ENCODE data around the gene FLOT1.
A peak's percentile ranks its signal among the peaks of the same experiment; 100 is the strongest.

Gene FLOT1

GRCh38 chr6:30775104-30775503, 32.6 kb upstream of the FLOT1 start:
- no peak overlapping the region for H2BK12ac ChIP-seq (ENCODE audit: low read length)
- H2BK15ac ChIP-seq (ENCODE audit: low read length) = no peak overlapping the region
- H3K9me3 ChIP-seq (replicated peaks in 1 of 2; ENCODE audit: control insufficient read depth in 2 of 2, insufficient read depth in 1 of 2, low read depth in 1 of 2, low read length in 2 of 2) = no peaks in the 10 kb centered on the region
- H4K8ac ChIP-seq (ENCODE audit: low read depth, low read length) = no peak overlapping the region
- H3K27ac ChIP-seq (replicated peaks; ENCODE audit: low read length) = no peak overlapping the region
- H3K79me1 ChIP-seq (ENCODE audit: low read depth, low read length) = no peaks in the 10 kb centered on the region
- no peaks in the 10 kb centered on the region for H3K36me3 ChIP-seq (replicated peaks in 1 of 2; ENCODE audit: control insufficient read depth in 2 of 2, insufficient read depth in 2 of 2, low read length in 2 of 2)
- H3K4ac ChIP-seq (ENCODE audit: low read length) = no peak overlapping the region
- no peak overlapping the region for H2AFZ ChIP-seq (ENCODE audit: low read length)
- no peak overlapping the region for H3K4me3 ChIP-seq (ENCODE audit: low read length in 2 of 2)
- no peak overlapping the region for H2AK5ac ChIP-seq (ENCODE audit: low read depth, low read length)
- no peak overlapping the region for H4K91ac ChIP-seq (ENCODE audit: low read depth, low read length, poor library complexity)
- WGBS, 2 donors (ENCODE audit: extremely low coverage in 2 of 2, insufficient read length in 2 of 2, insufficient replicate concordance in 1 of 2) = no CpG with 5 or more reads among the region's 2 CpGs
- no peak overlapping the region for H2BK5ac ChIP-seq (ENCODE audit: low read length)
- DNase-seq (ENCODE audit: low spot score) = no peak
- no peak overlapping the region for H3K18ac ChIP-seq (ENCODE audit: low read length)
- no peak overlapping the region for H3K4me2 ChIP-seq (ENCODE audit: insufficient read depth, low read length, poor library complexity, severe bottlenecking)
- no peaks in the 10 kb centered on the region for H3K27me3 ChIP-seq (ENCODE audit: control insufficient read depth in 3 of 3, insufficient read depth in 3 of 3, low read depth in 1 of 3, low read length in 3 of 3)
- no peak overlapping the region for H3K14ac ChIP-seq (ENCODE audit: low read length)
- no peak overlapping the region for H3K23ac ChIP-seq (ENCODE audit: low read depth, low read length, poor library complexity)
- no peak overlapping the region for H3K9ac ChIP-seq (ENCODE audit: low read depth, low read length, poor library complexity)
- peaks cover 0 to 5% of the 10 kb centered on the region in 2 donors for H3K4me1 ChIP-seq (ENCODE audit: control insufficient read depth in 2 of 2, insufficient read depth in 1 of 2, low read depth in 1 of 2, low read length in 2 of 2)
- no peak overlapping the region for H2BK120ac ChIP-seq (ENCODE audit: low read depth, low read length)

GRCh38 chr6:30774701-30775100, 32.2 kb upstream of the FLOT1 start:
- H2AFZ ChIP-seq (ENCODE audit: low read length) = no peak overlapping the region
- WGBS, 2 donors (ENCODE audit: extremely low coverage in 2 of 2, insufficient read length in 2 of 2, insufficient replicate concordance in 1 of 2) = no CpG with 5 or more reads among the region's 8 CpGs
- no peaks in the 10 kb centered on the region for H3K36me3 ChIP-seq (replicated peaks in 1 of 2; ENCODE audit: control insufficient read depth in 2 of 2, insufficient read depth in 2 of 2, low read length in 2 of 2)

GRCh38 chr6:30770592-30770991, 28.1 kb upstream of the FLOT1 start:
- Histone ChIP-seq H4K8ac (ENCODE audit: low read depth, low read length) (no peak overlapping the region), H3K79me1 (ENCODE audit: low read depth, low read length) (no peaks in the 10 kb centered on the region), H2BK5ac (ENCODE audit: low read length) (no peak overlapping the region), H3K23ac (ENCODE audit: low read depth, low read length, poor library complexity) (no peak overlapping the region), H3K27me3 (ENCODE audit: control insufficient read depth in 3 of 3, insufficient read depth in 3 of 3, low read depth in 1 of 3, low read length in 3 of 3) (no peaks in the 10 kb centered on the region), H3K36me3 (replicated peaks in 1 of 2; ENCODE audit: control insufficient read depth in 2 of 2, insufficient read depth in 2 of 2, low read length in 2 of 2) (no peaks in the 10 kb centered on the region), H3K4me1 (ENCODE audit: control insufficient read depth in 2 of 2, insufficient read depth in 1 of 2, low read depth in 1 of 2, low read length in 2 of 2) (peaks cover 15 to 22% of the 10 kb centered on the region in 2 donors), H3K18ac (ENCODE audit: low read length) (no peak overlapping the region), H3K9me3 (replicated peaks in 1 of 2; ENCODE audit: control insufficient read depth in 2 of 2, insufficient read depth in 1 of 2, low read depth in 1 of 2, low read length in 2 of 2) (no peaks in the 10 kb centered on the region), H2AFZ (ENCODE audit: low read length) (no peak overlapping the region), H3K4me3 (ENCODE audit: low read length in 2 of 2) (no peak overlapping the region), H3K27ac (replicated peaks; ENCODE audit: low read length) (no peak overlapping the region), H2BK120ac (ENCODE audit: low read depth, low read length) (no peak overlapping the region), H2BK12ac (ENCODE audit: low read length) (no peak overlapping the region), H2AK5ac (ENCODE audit: low read depth, low read length) (no peak overlapping the region), H3K9ac (ENCODE audit: low read depth, low read length, poor library complexity) (no peak overlapping the region), H2BK15ac (ENCODE audit: low read length) (no peak overlapping the region), H3K4ac (ENCODE audit: low read length) (no peak overlapping the region), H3K14ac (ENCODE audit: low read length) (no peak overlapping the region), H4K91ac (ENCODE audit: low read depth, low read length, poor library complexity) (no peak overlapping the region), H3K4me2 (ENCODE audit: insufficient read depth, low read length, poor library complexity, severe bottlenecking) (no peak overlapping the region)
- no CpG with 5 or more reads among the region's 3 CpGs for WGBS, 2 donors (ENCODE audit: extremely low coverage in 2 of 2, insufficient read length in 2 of 2, insufficient replicate concordance in 1 of 2)
- DNase-seq (ENCODE audit: low spot score) = no peak

More at GRCh38 chr6:30774701-30775100, 32.2 kb upstream of the FLOT1 start:
- Histone ChIP-seq H3K4me1 (ENCODE audit: control insufficient read depth in 2 of 2, insufficient read depth in 1 of 2, low read depth in 1 of 2, low read length in 2 of 2) (peaks cover 2 to 9% of the 10 kb centered on the region in 2 donors), H2BK5ac (ENCODE audit: low read length) (no peak overlapping the region), H3K27me3 (ENCODE audit: control insufficient read depth in 3 of 3, insufficient read depth in 3 of 3, low read depth in 1 of 3, low read length in 3 of 3) (no peaks in the 10 kb centered on the region), H2AK5ac (ENCODE audit: low read depth, low read length) (no peak overlapping the region), H3K4me3 (ENCODE audit: low read length in 2 of 2) (no peak overlapping the region), H3K27ac (replicated peaks; ENCODE audit: low read length) (no peak overlapping the region), H3K9ac (ENCODE audit: low read depth, low read length, poor library complexity) (no peak overlapping the region), H3K4me2 (ENCODE audit: insufficient read depth, low read length, poor library complexity, severe bottlenecking) (no peak overlapping the region), H4K8ac (ENCODE audit: low read depth, low read length) (no peak overlapping the region), H3K79me1 (ENCODE audit: low read depth, low read length) (no peaks in the 10 kb centered on the region), H2BK15ac (ENCODE audit: low read length) (no peak overlapping the region), H2BK120ac (ENCODE audit: low read depth, low read length) (no peak overlapping the region), H2BK12ac (ENCODE audit: low read length) (no peak overlapping the region), H3K23ac (ENCODE audit: low read depth, low read length, poor library complexity) (no peak overlapping the region), H3K4ac (ENCODE audit: low read length) (no peak overlapping the region), H3K14ac (ENCODE audit: low read length) (peak overlapping the region; percentile 84), H3K9me3 (replicated peaks in 1 of 2; ENCODE audit: control insufficient read depth in 2 of 2, insufficient read depth in 1 of 2, low read depth in 1 of 2, low read length in 2 of 2) (no peaks in the 10 kb centered on the region), H4K91ac (ENCODE audit: low read depth, low read length, poor library complexity) (no peak overlapping the region), H3K18ac (ENCODE audit: low read length) (peak overlapping the region; percentile 65)
- DNase-seq (ENCODE audit: low spot score) = no peak

GRCh38 chr6:30769853-30770524, 27.5 kb upstream of the FLOT1 start:
- Histone ChIP-seq H3K4me3 (ENCODE audit: low read length in 2 of 2) (no peak overlapping the region), H3K36me3 (replicated peaks in 1 of 2; ENCODE audit: control insufficient read depth in 2 of 2, insufficient read depth in 2 of 2, low read length in 2 of 2) (no peaks in the 10 kb centered on the region), H2BK120ac (ENCODE audit: low read depth, low read length) (no peak overlapping the region), H3K27me3 (ENCODE audit: control insufficient read depth in 3 of 3, insufficient read depth in 3 of 3, low read depth in 1 of 3, low read length in 3 of 3) (no peaks in the 10 kb centered on the region), H2AFZ (ENCODE audit: low read length) (peak overlapping the region; percentile 95), H2BK12ac (ENCODE audit: low read length) (no peak overlapping the region), H3K9me3 (replicated peaks in 1 of 2; ENCODE audit: control insufficient read depth in 2 of 2, insufficient read depth in 1 of 2, low read depth in 1 of 2, low read length in 2 of 2) (no peaks in the 10 kb centered on the region), H3K4me2 (ENCODE audit: insufficient read depth, low read length, poor library complexity, severe bottlenecking) (no peak overlapping the region), H3K4ac (ENCODE audit: low read length) (no peak overlapping the region), H3K9ac (ENCODE audit: low read depth, low read length, poor library complexity) (no peak overlapping the region), H2AK5ac (ENCODE audit: low read depth, low read length) (no peak overlapping the region), H2BK5ac (ENCODE audit: low read length) (peak overlapping the region; percentile 72), H3K79me1 (ENCODE audit: low read depth, low read length) (no peaks in the 10 kb centered on the region), H3K23ac (ENCODE audit: low read depth, low read length, poor library complexity) (no peak overlapping the region), H2BK15ac (ENCODE audit: low read length) (no peak overlapping the region), H3K4me1 (ENCODE audit: control insufficient read depth in 2 of 2, insufficient read depth in 1 of 2, low read depth in 1 of 2, low read length in 2 of 2) (peaks cover 15 to 24% of the 10 kb centered on the region in 2 donors), H3K18ac (ENCODE audit: low read length) (no peak overlapping the region), H3K27ac (replicated peaks; ENCODE audit: low read length) (no peak overlapping the region), H4K8ac (ENCODE audit: low read depth, low read length) (no peak overlapping the region), H3K14ac (ENCODE audit: low read length) (no peak overlapping the region), H4K91ac (ENCODE audit: low read depth, low read length, poor library complexity) (no peak overlapping the region)
- no CpG with 5 or more reads among the region's 5 CpGs for WGBS, 2 donors (ENCODE audit: extremely low coverage in 2 of 2, insufficient read length in 2 of 2, insufficient replicate concordance in 1 of 2)
- DNase-seq (ENCODE audit: low spot score) = no peak
